ACHN (cell line): ENCODE data around the gene SERPINB1.
"Not testable (repeated sequence)": the region's sequence is repeated elsewhere in the genome, so short reads cannot be mapped to it uniquely, and the experiment has no call there.

Source experiments
- DNase-seq: peaks from one replicate; pipeline ENCODE4 v3.0.0-alpha.2; 2015
- in situ Hi-C: cut with HindIII; loops from 2 replicates; pipeline ENCODE4 v1.10.0; 2017; ENCODE audit warnings: low sequenced_read_pairs, low pct_ligation_motif_present, low pct_unique_long_range_greater_than_20kb

The SERPINB1 gene

GRCh38 chr6:2841264-2842138 lies at the start of gene SERPINB1:
Gene SERPINB1, minus strand, starts transcription at chr6:2841863. Its CDS starts 1,277 bp downstream, at chr6:2840586.
- in situ Hi-C loops, result no loop called here
- peak; percentile 77 for DNase-seq

GRCh38 chr6:2890976-2891767 lies 49.5 kb upstream of the SERPINB1 start:
- no peak for DNase-seq
- in situ Hi-C loops, result no loop called here

DNA sequence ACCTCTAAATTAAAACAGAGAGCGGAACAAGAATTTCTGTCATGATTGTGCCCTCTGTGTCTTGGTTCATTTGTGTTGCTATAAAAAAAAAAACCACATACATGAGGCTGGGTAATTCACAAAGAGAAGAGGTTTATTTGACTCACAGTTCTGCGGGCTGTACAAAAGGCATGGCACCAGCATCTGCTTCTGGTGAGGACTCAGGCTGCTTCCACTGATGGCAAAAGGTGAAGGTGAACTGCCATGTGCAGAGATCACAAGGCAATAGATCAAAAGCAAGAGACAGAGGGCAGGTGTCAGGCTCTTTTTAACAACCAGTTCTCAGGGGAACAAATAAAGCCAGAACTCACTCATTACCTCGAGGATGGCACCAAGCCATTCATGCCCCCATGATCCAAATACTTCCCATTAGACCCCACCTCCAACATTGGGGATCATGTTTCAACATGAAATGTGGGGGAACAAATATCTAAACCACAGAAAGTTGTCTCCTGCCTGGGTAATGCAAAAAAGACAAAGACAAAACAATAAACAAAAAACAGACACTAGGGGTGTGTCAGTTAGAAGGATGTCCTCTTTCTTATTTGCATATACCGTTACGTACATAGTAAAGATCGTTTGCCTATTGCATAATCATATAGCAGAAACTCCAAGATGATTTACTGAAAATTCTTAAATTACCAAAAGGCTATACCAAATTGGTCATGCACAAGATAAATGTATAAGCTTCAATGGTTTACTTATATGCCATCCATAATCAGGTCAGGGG lies 44.5 kb upstream of the SERPINB1 start:
- DNase-seq, result no peak
- in situ Hi-C loops, result no loop called here

GRCh38 chr6:2884804-2885203 lies 43.1 kb upstream of the SERPINB1 start:
- in situ Hi-C loops, result no loop called here
- no peak for DNase-seq

GRCh38 chr6:2883673-2884072 lies 42.0 kb upstream of the SERPINB1 start:
- no peak for DNase-seq
- in situ Hi-C loops, result no loop called here

DNA sequence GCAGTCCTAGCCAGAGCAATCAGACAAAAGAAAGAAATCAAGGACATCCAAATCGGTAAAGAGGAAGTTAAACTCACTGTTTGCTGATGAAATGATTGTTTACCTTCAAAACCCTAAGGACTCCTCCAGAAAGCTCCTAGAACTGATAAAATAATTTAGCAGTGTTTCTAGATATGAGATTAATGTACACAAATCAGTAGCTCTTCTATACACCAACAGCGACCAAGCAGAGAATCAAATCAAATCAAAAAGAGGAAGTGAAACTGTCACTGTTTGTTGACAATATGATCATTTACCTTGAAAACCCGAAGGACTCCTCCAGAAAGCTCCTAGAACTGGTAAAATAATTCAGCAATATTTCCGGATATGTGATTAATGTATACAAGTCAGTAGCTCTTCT lies 39.8 kb upstream of the SERPINB1 start:
- in situ Hi-C loops, result no loop called here
- no peak for DNase-seq

- in situ Hi-C loops, DNase-seq: not testable (repeated sequence)
Observed at GRCh38 chr6:2880156-2880555, 38.5 kb upstream of the SERPINB1 start.

DNA sequence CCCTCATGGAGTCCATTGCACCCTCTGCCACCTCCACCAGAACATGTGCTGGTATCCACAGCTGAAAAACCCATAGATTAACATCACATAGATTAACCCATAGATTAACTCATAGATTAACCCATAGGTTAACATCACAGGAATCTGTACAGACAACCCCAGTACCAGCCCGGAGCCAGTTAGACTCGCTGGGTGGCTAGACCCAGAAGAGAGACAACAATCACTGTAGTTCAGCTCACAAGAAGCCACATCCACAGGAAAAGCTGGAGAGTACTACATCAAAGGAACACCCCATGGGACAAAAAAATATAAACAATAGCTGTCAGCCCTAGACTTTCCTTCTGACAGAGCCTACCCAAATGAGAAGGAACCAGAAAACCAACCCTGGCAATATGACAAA lies 36.3 kb upstream of the SERPINB1 start:
- no peak for DNase-seq
- in situ Hi-C loops, result no loop called here

GRCh38 chr6:2877057-2877882 lies 35.6 kb upstream of the SERPINB1 start:
- peak; percentile 25 for DNase-seq
- in situ Hi-C loops, result no loop called here

DNA sequence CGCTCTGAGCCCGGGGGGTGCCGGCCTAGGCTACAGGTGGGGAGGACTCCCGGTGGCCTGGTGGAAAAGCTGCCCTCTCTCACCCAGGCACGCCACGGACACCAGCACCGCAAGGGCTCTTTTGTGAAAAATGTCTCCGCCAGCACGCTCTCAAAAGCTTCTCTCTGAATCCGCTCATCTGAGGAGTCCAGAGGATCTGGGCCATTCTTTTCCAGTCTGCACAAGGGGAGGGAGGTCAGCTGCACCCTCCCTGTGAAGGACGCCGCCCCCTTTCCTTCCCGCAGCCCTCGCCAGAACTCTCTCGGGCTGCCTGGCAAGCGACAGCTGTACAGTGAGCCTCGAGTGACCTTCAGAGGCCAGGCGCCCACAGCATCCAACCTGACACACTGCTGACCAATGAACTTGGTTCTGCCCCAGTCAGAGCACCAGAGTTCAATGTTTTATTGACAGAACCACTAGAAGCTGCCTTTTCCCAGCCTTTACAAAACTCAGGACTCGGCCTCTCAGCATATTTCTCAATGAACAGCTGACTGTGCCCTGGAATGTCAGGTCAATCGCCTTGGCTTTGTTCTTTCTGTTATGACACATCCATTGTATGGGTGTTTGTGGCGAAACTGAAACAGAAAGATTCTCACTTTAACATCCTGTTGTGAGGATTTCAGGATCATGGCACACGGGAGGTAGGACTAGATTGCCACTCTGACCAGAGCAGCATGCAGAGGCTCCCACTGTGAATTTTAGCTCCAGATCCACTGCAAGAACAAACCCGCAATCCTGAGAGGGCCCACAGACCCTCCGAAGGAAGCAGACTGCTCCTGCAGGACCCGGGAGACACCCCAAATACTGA lies 34.8 kb upstream of the SERPINB1 start:
- in situ Hi-C loops, result no loop called here
- DNase-seq, result peak; percentile 70

DNA sequence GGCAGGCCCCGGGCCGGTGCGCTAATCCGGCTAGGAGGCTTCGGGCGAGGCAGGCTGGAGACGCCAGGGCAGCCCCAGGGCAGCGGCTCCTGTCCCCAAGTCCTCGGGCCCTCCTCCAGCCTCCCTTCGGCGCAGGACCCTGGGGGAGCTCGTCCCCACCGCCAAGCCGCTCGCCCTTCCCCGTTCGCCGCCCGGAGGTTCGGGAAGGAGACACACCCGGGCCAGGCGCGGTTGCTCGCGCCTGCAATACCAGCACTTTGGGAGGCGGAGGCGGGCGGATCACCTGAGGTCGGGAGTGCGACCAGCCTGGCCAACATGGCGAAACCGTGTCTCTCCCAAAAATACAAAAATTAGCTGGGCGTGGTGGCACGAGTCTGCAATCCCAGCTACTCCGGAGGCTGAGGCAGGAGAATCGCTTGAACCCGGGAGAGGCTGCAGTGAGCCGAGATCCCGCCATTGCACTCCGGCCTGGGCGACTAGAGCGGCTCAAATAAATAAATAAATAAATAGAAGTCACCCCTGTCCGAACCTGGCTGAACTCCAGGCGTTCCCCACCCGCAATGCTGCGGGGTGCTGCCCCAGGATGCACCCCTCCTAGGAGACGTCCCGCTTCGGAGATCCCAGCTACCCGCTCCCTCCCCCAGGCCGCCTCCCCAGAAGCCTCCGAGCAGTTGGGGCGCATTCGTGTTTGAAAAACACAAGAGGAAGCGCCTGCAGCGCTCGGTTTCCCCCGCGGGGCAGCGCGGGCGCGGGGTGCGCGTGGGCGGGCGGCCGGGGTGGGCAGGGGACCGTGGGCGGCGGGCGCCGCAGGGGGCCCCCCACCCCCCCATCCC lies 33.9 kb upstream of the SERPINB1 start:
- DNase-seq, result no peak
- in situ Hi-C loops, result no loop called here

- in situ Hi-C loops, result no loop called here
- no peak for DNase-seq
Observed at GRCh38 chr6:2873643-2874042, 32.0 kb upstream of the SERPINB1 start.

DNA sequence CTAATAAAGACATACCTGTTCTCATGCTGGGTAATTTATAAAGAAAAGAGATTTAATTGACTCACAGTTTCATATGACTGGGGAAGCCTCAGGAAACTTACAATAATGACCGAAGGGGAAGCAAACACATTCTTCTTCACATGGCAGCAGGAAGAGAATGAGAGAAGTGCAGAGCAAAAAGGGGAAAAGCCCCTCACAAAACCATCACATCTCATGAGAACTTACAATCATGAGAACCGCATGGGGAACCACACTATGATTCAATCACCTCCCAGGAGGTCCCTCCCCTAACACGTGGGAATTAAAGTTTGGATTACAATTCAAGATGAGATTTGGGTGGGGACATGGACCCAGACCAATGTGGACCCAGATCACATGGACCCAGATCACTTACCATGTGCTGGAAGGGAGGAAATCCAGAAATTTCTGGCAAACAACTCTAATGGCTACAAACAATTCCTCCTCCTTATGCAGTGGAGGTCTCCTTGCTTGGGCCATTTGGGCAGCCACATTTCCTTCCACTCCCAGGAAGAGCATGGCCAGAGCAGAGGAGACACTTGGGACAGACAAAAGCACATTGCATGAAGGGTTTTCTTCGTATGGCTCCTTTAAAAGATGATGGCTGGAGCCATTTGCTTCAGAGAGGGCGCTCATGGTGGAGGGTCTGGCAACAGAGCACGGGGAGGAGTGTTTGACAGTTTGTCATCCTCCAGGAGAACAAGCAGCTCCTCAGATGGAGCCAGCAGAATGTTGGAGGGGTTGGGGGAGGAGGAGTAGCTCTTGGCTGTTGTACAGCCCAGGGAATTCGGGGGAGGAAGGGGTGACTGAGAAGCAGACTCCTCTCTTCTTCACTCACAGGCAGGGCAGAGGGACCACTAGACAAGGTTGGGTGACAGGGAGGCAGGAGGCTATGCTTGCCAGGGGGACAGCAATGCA lies 31.0 kb upstream of the SERPINB1 start:
- no peak for DNase-seq
- in situ Hi-C loops, result no loop called here

GRCh38 chr6:2871953-2872352 lies 30.3 kb upstream of the SERPINB1 start:
- in situ Hi-C loops, result no loop called here
- DNase-seq, result no peak

GRCh38 chr6:2871102-2871501 lies 29.4 kb upstream of the SERPINB1 start:
- in situ Hi-C loops, result no loop called here
- DNase-seq, result no peak
